A549 (cell line): ENCODE data around the gene CLASP1.

Source experiments
- CHD2 ChIP-seq: fragments of 150-350 bp; IDR thresholded peaks from 2 replicates; pipeline ENCODE4 v1.6.1; 2014; ENCODE audit warnings: low read length; ENCODE audit not compliant: partially characterized antibody
- CTCF ChIP-seq: fragments of >200 bp; sonication (Bioruptor Twin); formaldehyde crosslinking; IDR thresholded peaks from 3 replicates; pipeline ENCODE4 v1.5.1; 2016
- EP300 ChIP-seq, 2 experiments: fragments of >200 bp; sonication (Bioruptor Twin); formaldehyde crosslinking; IDR thresholded peaks; 2 replicates in 1 of 2; 3 replicates in 1 of 2; pipeline ENCODE4 v1.6.1; 2016 to 2017
- MAX ChIP-seq: IDR thresholded peaks from 2 replicates; pipeline ENCODE4 v1.6.1; 2012
- POLR2A ChIP-seq: IDR thresholded peaks from 2 replicates; pipeline ENCODE4 v1.6.1; 2012; ENCODE audit warnings: mild to moderate bottlenecking, low read length
- RAD21 ChIP-seq, 2 experiments: fragments of >200 bp in 1 of 2; sonication (Bioruptor Twin) in 1 of 2; formaldehyde crosslinking in 1 of 2; IDR thresholded peaks in 1 of 2; conservative IDR thresholded peaks in 1 of 2; 2 replicates in 1 of 2; 3 replicates in 1 of 2; pipeline ENCODE4 v1.6.1; 2012 to 2018; ENCODE audit warnings: inconsistent platforms in 1 of 2
- RCOR1 ChIP-seq: fragments of 150-350 bp; IDR thresholded peaks from 2 replicates; pipeline ENCODE4 v1.6.1; 2014; ENCODE audit warnings: antibody characterized with exemption, low read length, low read depth
- RFX5 ChIP-seq: fragments of 450-650 bp; IDR thresholded peaks from 2 replicates; pipeline ENCODE4 v1.7.1; 2014; ENCODE audit warnings: antibody characterized with exemption, mild to moderate bottlenecking, moderate library complexity

- TF ChIP-seq CHD2 (no peak), POLR2A (no peak), MAX (no peak), RAD21 (conservative IDR thresholded peaks at IDR 0.05 in 1 of 2, IDR thresholded peaks at IDR 0.05 in 1 of 2) (no peak), RFX5 (no peak), RCOR1 (no peak), EP300 (IDR thresholded peaks at IDR 0.05) (no peak), CTCF (no peak)
Measured at GRCh38 chr2:121510857-121511256, 138.4 kb downstream of the CLASP1 start.
